AG04449 (cell line): ENCODE data around the gene SCMH1.
"Not testable (repeated sequence)": the region's sequence is repeated elsewhere in the genome, so short reads cannot be mapped to it uniquely, and the experiment has no call there.

Source experiments
- CTCF ChIA-PET: fragments of 350-600 bp; formaldehyde crosslinking; extraction: SDS; loops from one replicate; lab custom pipeline; 2021; ENCODE audit warnings: antibody characterized with exemption; lab: Yijun Ruan, JAX
- POLR2A ChIA-PET: fragments of 400-600, 350-600 bp; formaldehyde crosslinking; extraction: SDS; loops from one replicate; lab custom pipeline; 2020; ENCODE audit warnings: antibody characterized with exemption, inconsistent platforms; lab: Yijun Ruan, JAX
- DNase-seq: peaks from one replicate; pipeline ENCODE4 v3.0.0-alpha.2; 2010; ENCODE audit warnings: low read depth, low spot score
- H3K4me3 ChIP-seq: 2 replicates; pipeline ENCODE4 v1.5.1; 2011; ENCODE audit warnings: low read depth, mild to moderate bottlenecking, control low read depth, low read length
- CTCF ChIP-seq: IDR thresholded peaks from one replicate; pipeline ENCODE4 v1.5.1; 2011; ENCODE audit warnings: mild to moderate bottlenecking, moderate library complexity, low read length, control low read depth, inconsistent platforms; ENCODE audit not compliant: insufficient read depth; ENCODE audit errors: missing control alignments

SCMH1 gene

DNA sequence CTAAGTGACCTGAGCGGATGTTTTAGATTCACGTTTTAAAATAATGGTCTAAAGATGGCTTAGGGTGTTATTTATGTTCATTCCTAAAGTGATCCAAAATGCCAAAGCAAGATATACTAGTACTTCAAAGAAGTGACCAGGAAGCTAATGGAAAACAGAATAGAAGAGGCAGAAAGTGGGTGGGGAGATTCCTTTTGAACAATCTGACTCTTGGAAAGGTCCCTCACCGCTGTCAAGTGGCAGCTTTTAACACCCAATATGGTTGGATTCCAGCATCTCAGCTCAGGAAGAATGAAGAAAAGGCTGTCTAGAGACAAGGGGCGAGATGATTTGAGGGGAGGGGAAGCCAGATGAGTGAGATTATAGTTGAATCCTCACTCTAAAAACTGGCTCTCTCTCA, 90.3 kb downstream of the SCMH1 start:
- no peak overlapping the region for H3K4me3 ChIP-seq
- ChIA-PET POLR2A (interaction anchor here (1.0 kb wide), 1 partner anchor 9 kb away, joined by 3 read pairs; no protein-coding TSS in a partner anchor), CTCF (interaction anchor here (1.1 to 2.1 kb wide), 4 partner anchors 15 to 265 kb away, joined by 3 to 11 read pairs (median 4); no protein-coding TSS in a partner anchor)
- TF ChIP-seq CTCF, result no peak
- DNase-seq, result no peak

- CTCF ChIA-PET, result interaction anchor here (1.6 kb wide), 1 partner anchor 37 kb away, joined by 3 read pairs; no protein-coding TSS in a partner anchor
- TF ChIP-seq CTCF, result no peak
- POLR2A ChIA-PET, result no interaction called here
- no peak for DNase-seq
- no peak overlapping the region for H3K4me3 ChIP-seq
Measured at GRCh38 chr1:41149570-41149969, 92.5 kb downstream of the SCMH1 start.

GRCh38 chr1:41144285-41144684, 97.8 kb downstream of the SCMH1 start:
- DNase-seq, result no peak
- ChIA-PET CTCF (no interaction called here), POLR2A (no interaction called here)
- H3K4me3 ChIP-seq, result no peak overlapping the region
- no peak for TF ChIP-seq CTCF

GRCh38 chr1:41138549-41138948, 103.6 kb downstream of the SCMH1 start:
- CTCF ChIA-PET, result interaction anchor here (1.1 to 3.0 kb wide), 2 partner anchors 8 to 16 kb away, joined by 3 to 13 read pairs; no protein-coding TSS in a partner anchor
- no peak for TF ChIP-seq CTCF
- H3K4me3 ChIP-seq, result no peak overlapping the region
- DNase-seq, result no peak
- POLR2A ChIA-PET, result no interaction called here

GRCh38 chr1:41135196-41135947, 106.7 kb downstream of the SCMH1 start:
- H3K4me3 ChIP-seq, result no peak overlapping the region
- POLR2A ChIA-PET, result no interaction called here
- no peak for DNase-seq
- no peak for TF ChIP-seq CTCF
- CTCF ChIA-PET, result interaction anchor here (1.3 to 1.4 kb wide), 2 partner anchors 12 to 17 kb away, joined by 3 read pairs; no protein-coding TSS in a partner anchor

DNA sequence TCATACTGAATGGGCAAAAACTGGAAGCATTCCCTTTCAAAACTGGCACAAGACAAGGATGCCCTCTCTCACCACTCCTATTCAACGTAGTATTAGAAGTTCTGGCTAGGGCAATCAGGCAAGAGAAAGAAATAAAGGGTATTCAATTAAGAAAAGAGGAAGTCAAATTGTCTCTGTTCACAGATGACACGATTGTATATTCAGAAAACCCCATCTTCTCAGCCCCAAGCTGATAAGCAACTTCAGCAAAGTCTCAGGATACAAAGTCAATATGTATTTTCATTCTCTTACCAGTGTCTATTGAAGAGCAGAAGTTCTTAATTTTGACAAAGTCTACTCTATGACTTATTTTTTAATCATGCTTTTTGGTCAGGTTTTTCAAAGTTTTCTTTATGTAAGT, 107.8 kb downstream of the SCMH1 start:
- POLR2A ChIA-PET, H3K4me3 ChIP-seq, DNase-seq: not testable (repeated sequence)
- CTCF ChIA-PET, result interaction anchor here (1.3 to 1.4 kb wide), 2 partner anchors 11 to 18 kb away, joined by 3 read pairs; no protein-coding TSS in a partner anchor
